ENCODE measurements around the gene PTPRH.

DNA sequence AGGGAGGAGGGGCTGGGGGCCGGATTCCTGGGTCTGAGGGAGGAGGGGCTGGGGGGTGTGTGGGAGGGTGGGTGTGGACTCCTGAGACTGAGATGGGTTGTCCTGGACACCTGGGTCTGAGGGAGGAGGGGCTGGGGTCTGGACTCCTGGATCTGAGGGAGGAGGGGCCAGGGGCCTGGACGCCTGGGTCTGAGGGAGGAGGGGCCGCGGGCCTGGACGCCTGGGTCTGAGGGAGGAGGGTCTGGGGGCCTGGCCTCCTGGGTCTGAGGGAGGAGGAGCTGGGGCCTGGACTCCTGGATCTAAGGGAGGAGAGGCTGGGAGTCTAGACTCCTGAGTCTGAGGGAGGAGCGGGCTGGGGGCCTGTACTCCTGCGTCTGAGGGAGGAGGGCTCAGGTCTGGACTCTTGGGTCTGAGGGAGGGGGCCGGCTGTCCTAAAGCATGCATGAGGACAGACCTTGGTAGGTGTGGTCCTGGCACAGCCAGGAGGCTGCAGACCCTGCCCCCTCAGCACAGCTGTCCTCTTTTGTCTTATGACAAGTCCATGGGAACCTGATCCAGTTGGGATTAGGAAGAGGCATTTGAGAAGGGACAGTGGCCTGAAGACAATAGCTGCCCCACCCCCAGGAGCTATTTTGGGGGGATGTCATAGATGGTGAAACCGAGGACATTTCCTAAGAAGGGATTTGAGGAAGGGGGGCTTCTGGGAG lies 61.6 kb downstream of the PTPRH start:
- TF ChIP-seq, protein P1, sequence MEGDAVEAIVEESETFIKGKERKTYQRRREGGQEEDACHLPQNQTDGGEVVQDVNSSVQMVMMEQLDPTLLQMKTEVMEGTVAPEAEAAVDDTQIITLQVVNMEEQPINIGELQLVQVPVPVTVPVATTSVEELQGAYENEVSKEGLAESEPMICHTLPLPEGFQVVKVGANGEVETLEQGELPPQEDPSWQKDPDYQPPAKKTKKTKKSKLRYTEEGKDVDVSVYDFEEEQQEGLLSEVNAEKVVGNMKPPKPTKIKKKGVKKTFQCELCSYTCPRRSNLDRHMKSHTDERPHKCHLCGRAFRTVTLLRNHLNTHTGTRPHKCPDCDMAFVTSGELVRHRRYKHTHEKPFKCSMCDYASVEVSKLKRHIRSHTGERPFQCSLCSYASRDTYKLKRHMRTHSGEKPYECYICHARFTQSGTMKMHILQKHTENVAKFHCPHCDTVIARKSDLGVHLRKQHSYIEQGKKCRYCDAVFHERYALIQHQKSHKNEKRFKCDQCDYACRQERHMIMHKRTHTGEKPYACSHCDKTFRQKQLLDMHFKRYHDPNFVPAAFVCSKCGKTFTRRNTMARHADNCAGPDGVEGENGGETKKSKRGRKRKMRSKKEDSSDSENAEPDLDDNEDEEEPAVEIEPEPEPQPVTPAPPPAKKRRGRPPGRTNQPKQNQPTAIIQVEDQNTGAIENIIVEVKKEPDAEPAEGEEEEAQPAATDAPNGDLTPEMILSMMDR (IDR thresholded peaks at IDR 0.05; ENCODE audit: insufficient read depth, low read depth, low read length), result no peak
- TF ChIP-seq EZH2 (IDR thresholded peaks at IDR 0.05; ENCODE audit: insufficient read depth, low read length), result no peak

All from astrocyte (in vitro differentiated cells and primary cell).